Skin epidermis (tissue), 12 donors: ENCODE data around the gene RFESD.

ENCODE experiments used
- H3K27ac ChIP-seq, 21 experiments: fragments of 200-600 bp; sonication (generic) in 11 of 21; one replicate each; pipeline ENCODE4 v1.5.0; 2020; ENCODE audit warnings: mild to moderate bottlenecking in 3 of 21, inconsistent platforms in 2 of 21, moderate library complexity in 2 of 21
- H3K4me3 ChIP-seq, 7 experiments: fragments of 200-600 bp; sonication (generic) in 2 of 7; one replicate each; pipeline ENCODE4 v1.5.0; 2020; ENCODE audit warnings: inconsistent platforms in 2 of 7, mild to moderate bottlenecking in 2 of 7, moderate library complexity in 1 of 7

The RFESD gene

GRCh38 chr5:95655575-95655974 is 9.0 kb downstream of the RFESD start:
- no peak overlapping the region for H3K4me3 ChIP-seq
- H3K27ac ChIP-seq: no peak overlapping the region

- no peak overlapping the region for H3K4me3 ChIP-seq
These were observed 13.5 kb downstream of the RFESD start for GRCh38 chr5:95660060-95660459.

GRCh38 chr5:95662946-95663345 is 16.4 kb downstream of the RFESD start:
- Histone ChIP-seq H3K27ac (no peak overlapping the region), H3K4me3 (no peak overlapping the region)

More at GRCh38 chr5:95660060-95660459, 13.5 kb downstream of the RFESD start:
- H3K27ac ChIP-seq: no peak overlapping the region

GRCh38 chr5:95664204-95664786 is 17.7 kb downstream of the RFESD start:
- Histone ChIP-seq H3K27ac (peak overlapping the region in 1 of 21 experiments; percentile 51), H3K4me3 (no peak overlapping the region)

GRCh38 chr5:95667061-95667618 is 20.6 kb downstream of the RFESD start:
- Histone ChIP-seq H3K4me3 (no peak overlapping the region), H3K27ac (no peak overlapping the region)

GRCh38 chr5:95667678-95668077 is 21.1 kb downstream of the RFESD start:
- Histone ChIP-seq H3K4me3 (no peak overlapping the region), H3K27ac (no peak overlapping the region)

- no peak overlapping the region for H3K27ac ChIP-seq
- H3K4me3 ChIP-seq: no peak overlapping the region
These were observed 21.6 kb downstream of the RFESD start for GRCh38 chr5:95668216-95668615.

GRCh38 chr5:95668728-95669127 is 22.2 kb downstream of the RFESD start:
- H3K4me3 ChIP-seq: no peak overlapping the region
- H3K27ac ChIP-seq: peak overlapping the region in 2 of 21 experiments; percentile 50 to 54

- H3K27ac ChIP-seq: peak overlapping the region in 1 of 21 experiments; percentile 20
- H3K4me3 ChIP-seq: no peak overlapping the region
These were observed 23.0 kb downstream of the RFESD start for GRCh38 chr5:95669540-95669939.

GRCh38 chr5:95669985-95670384 is 23.4 kb downstream of the RFESD start:
- no peak overlapping the region for H3K27ac ChIP-seq
- no peak overlapping the region for H3K4me3 ChIP-seq

GRCh38 chr5:95670568-95670967 is 24.0 kb downstream of the RFESD start:
- no peak overlapping the region for H3K27ac ChIP-seq

GRCh38 chr5:95671826-95672225 is 25.2 kb downstream of the RFESD start:
- Histone ChIP-seq H3K4me3 (no peak overlapping the region), H3K27ac (no peak overlapping the region)

More at GRCh38 chr5:95670568-95670967, 24.0 kb downstream of the RFESD start:
- H3K4me3 ChIP-seq: no peak overlapping the region

GRCh38 chr5:95672641-95673040 is 26.1 kb downstream of the RFESD start:
- no peak overlapping the region for H3K27ac ChIP-seq

GRCh38 chr5:95673081-95673480 is 26.5 kb downstream of the RFESD start:
- Histone ChIP-seq H3K4me3 (no peak overlapping the region), H3K27ac (no peak overlapping the region)

More at GRCh38 chr5:95672641-95673040, 26.1 kb downstream of the RFESD start:
- no peak overlapping the region for H3K4me3 ChIP-seq

- Histone ChIP-seq H3K27ac (no peak within 1 kb of the TSS), H3K4me3 (no peak within 1 kb of the TSS)
These were observed 36.3 kb downstream of the RFESD start, which contains the start of gene SPATA9 for GRCh38 chr5:95682891-95683290. SPATA9 (minus strand) TSS chr5:95682991; CDS start chr5:95682854, 137 bp downstream.

GRCh38 chr5:95684361-95684760 is 37.8 kb downstream of the RFESD start:
- Histone ChIP-seq H3K27ac (no peak overlapping the region), H3K4me3 (no peak overlapping the region)

- Histone ChIP-seq H3K27ac (no peak overlapping the region), H3K4me3 (no peak overlapping the region)
These were observed 40.1 kb downstream of the RFESD start for GRCh38 chr5:95686651-95687050.

GRCh38 chr5:95689680-95690079 is 43.1 kb downstream of the RFESD start:
- Histone ChIP-seq H3K4me3 (no peak overlapping the region), H3K27ac (no peak overlapping the region)

GRCh38 chr5:95690333-95690732 is 43.8 kb downstream of the RFESD start:
- Histone ChIP-seq H3K27ac (no peak overlapping the region), H3K4me3 (no peak overlapping the region)

GRCh38 chr5:95697781-95698681 is 51.5 kb downstream of the RFESD start:
- Histone ChIP-seq H3K4me3 (no peak overlapping the region), H3K27ac (no peak overlapping the region)

- no peak overlapping the region for H3K27ac ChIP-seq
- H3K4me3 ChIP-seq: no peak overlapping the region
These were observed 52.8 kb downstream of the RFESD start for GRCh38 chr5:95699337-95699736.
